ENCODE measurements around the gene TNRC6B. TPM values are rescaled to one million over a fixed set of nuclear protein-coding genes. Genes with fewer than 3 reads are reported as not detected.

Gene TNRC6B
- total and polyA plus RNA-seq, 4 experiments from 2014 or later: 27.3 to 155 (median 123) TPM

Other genes with a start within 250 kb of the TNRC6B start
- 10 to 100 TPM in 1 of 2 experiments, 1 to 10 TPM in 1; 9.3 to 10.2 TPM for gene TMA7B, start 217.5 kb upstream of the TNRC6B start, total RNA-seq
- 1 to 10 TPM in 1 of 2 donors, not detected in 1; 3.3 TPM for gene TMA7B, start 217.5 kb upstream of the TNRC6B start, polyA plus RNA-seq
- under 1 TPM in 1 of 2 experiments, not detected in 1; 0.29 TPM for gene FAM83F, start 183.0 kb upstream of the TNRC6B start, total RNA-seq
- gene FAM83F, start 183.0 kb upstream of the TNRC6B start, polyA plus RNA-seq: not detected
- gene ADSL, start 168.6 kb downstream of the TNRC6B start, total RNA-seq: 10 to 100 TPM; 63.3 to 81.1 TPM
- 100 to 1,000 TPM; 138 to 199 TPM for gene ADSL, start 168.6 kb downstream of the TNRC6B start, polyA plus RNA-seq
- 10 to 100 TPM; 87.5 to 90.0 TPM for gene SGSM3, start 192.7 kb downstream of the TNRC6B start, total RNA-seq
- gene SGSM3, start 192.7 kb downstream of the TNRC6B start, polyA plus RNA-seq: 10 to 100 TPM; 30.5 to 58.2 TPM

Data from CD4-positive, alpha-beta memory T cell (primary cell).